OCI-LY3 (cell line): ENCODE results near the gene MRPL2.
A peak's percentile ranks its signal among the peaks of the same experiment; 100 is the strongest.

Experiments
- H2AFZ ChIP-seq: fragments of 200-600, 300-600 bp; shearing (Covaris generic); 2 replicates; pipeline ENCODE4 v1.6.0; 2014; ENCODE audit warnings: antibody characterized with exemption, low read depth, low read length
- H3K27ac ChIP-seq: fragments of 200-600, 300-600 bp; sonication (generic); 2 replicates; pipeline ENCODE4 v1.5.1; 2014; ENCODE audit warnings: mild to moderate bottlenecking, low read length, moderate library complexity, mixed read lengths
- H3K27me3 ChIP-seq: fragments of 200-600, 300-600 bp; sonication (generic); 2 replicates; pipeline ENCODE4 v1.6.1; 2014; ENCODE audit warnings: low read depth, low read length, mixed read lengths
- H3K36me3 ChIP-seq: fragments of 200-600, 300-600 bp; sonication (generic); replicated peaks from 2 replicates; pipeline ENCODE3; 2014; ENCODE audit warnings: low read depth, low read length, mixed read lengths
- H3K4me1 ChIP-seq: fragments of 300-600, 200-600 bp; sonication (generic); 2 replicates; pipeline ENCODE4 v1.6.1; 2014; ENCODE audit warnings: low read length, mixed read lengths
- H3K4me2 ChIP-seq: fragments of 200-600, 300-600 bp; sonication (generic); 2 replicates; pipeline ENCODE4 v1.6.1; 2014; ENCODE audit warnings: low read length, mixed read lengths
- H3K4me3 ChIP-seq: fragments of 300-600, 200-600 bp; sonication (generic); 2 replicates; pipeline ENCODE4 v1.5.1; 2014; ENCODE audit warnings: antibody characterized with exemption, mild to moderate bottlenecking, low read length, moderate library complexity
- H3K79me2 ChIP-seq: fragments of 300-600, 200-600 bp; shearing (Covaris generic); 2 replicates; pipeline ENCODE4 v1.6.1; 2014; ENCODE audit warnings: mild to moderate bottlenecking, low read length, mixed read lengths
- H3K9ac ChIP-seq: fragments of 300-600, 200-600 bp; shearing (Covaris generic); 2 replicates; pipeline ENCODE4 v1.6.0; 2014; ENCODE audit warnings: mild to moderate bottlenecking, low read length, moderate library complexity
- H3K9me3 ChIP-seq: fragments of 200-600, 300-600 bp; shearing (Covaris generic); 2 replicates; pipeline ENCODE4 v1.6.1; 2014; ENCODE audit warnings: low read length, mixed read lengths; ENCODE audit not compliant: insufficient read depth
- H4K20me1 ChIP-seq: fragments of 200-600, 300-600 bp; sonication (generic); 2 replicates; pipeline ENCODE4 v1.6.1; 2016; ENCODE audit warnings: low read length, mixed read lengths; ENCODE audit not compliant: insufficient read depth
- EZH2phosphoT487 ChIP-seq: fragments of 200-600 bp; shearing (Covaris generic); IDR thresholded peaks from 2 replicates; pipeline ENCODE4 v1.6.1; 2018; ENCODE audit warnings: antibody characterized with exemption, mixed run types, low read depth
- TF ChIP-seq, protein P1 (sequence below): fragments of 200-600, 300-600 bp; sonication (generic); IDR thresholded peaks from 2 replicates; pipeline ENCODE4 v1.5.1; 2014; ENCODE audit warnings: antibody characterized with exemption, low read length, low read depth

The MRPL2 gene

GRCh38 chr6:43076464-43077332, 17.5 kb upstream of the MRPL2 start:
- Histone ChIP-seq H3K4me3 (peak overlapping the region; percentile 89), H3K4me1 (no peaks in the 10 kb centered on the region), H3K79me2 (no peaks in the 10 kb centered on the region), H3K36me3 (no peaks in the 10 kb centered on the region), H3K9ac (peak overlapping the region; percentile 66; the same call in 1 of the 2 replicates), H3K4me2 (peak overlapping the region; percentile 92), H3K27me3 (peaks cover 25% of the 10 kb centered on the region), H3K9me3 (no peaks in the 10 kb centered on the region), H3K27ac (no peak overlapping the region), H4K20me1 (no peaks in the 10 kb centered on the region), H2AFZ (peak overlapping the region; percentile 58; the same call in 1 of the 2 replicates)
- TF ChIP-seq EZH2phosphoT487 = no peak
- TF ChIP-seq, protein P1, sequence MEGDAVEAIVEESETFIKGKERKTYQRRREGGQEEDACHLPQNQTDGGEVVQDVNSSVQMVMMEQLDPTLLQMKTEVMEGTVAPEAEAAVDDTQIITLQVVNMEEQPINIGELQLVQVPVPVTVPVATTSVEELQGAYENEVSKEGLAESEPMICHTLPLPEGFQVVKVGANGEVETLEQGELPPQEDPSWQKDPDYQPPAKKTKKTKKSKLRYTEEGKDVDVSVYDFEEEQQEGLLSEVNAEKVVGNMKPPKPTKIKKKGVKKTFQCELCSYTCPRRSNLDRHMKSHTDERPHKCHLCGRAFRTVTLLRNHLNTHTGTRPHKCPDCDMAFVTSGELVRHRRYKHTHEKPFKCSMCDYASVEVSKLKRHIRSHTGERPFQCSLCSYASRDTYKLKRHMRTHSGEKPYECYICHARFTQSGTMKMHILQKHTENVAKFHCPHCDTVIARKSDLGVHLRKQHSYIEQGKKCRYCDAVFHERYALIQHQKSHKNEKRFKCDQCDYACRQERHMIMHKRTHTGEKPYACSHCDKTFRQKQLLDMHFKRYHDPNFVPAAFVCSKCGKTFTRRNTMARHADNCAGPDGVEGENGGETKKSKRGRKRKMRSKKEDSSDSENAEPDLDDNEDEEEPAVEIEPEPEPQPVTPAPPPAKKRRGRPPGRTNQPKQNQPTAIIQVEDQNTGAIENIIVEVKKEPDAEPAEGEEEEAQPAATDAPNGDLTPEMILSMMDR = no peak

GRCh38 chr6:43075670-43076463, 16.6 kb upstream of the MRPL2 start, which contains the start of gene PTK7:
Gene PTK7, plus strand, starts transcription at chr6:43076314. Its CDS starts 175 bp downstream, at chr6:43076489.
- TF ChIP-seq EZH2phosphoT487 = no peak
- H3K79me2 ChIP-seq = no peaks in the 10 kb centered on the region
- peaks cover 21% of the 10 kb centered on the region for H3K27me3 ChIP-seq
- H2AFZ ChIP-seq = peak within 1 kb of the TSS; percentile 58; the same call in 1 of the 2 replicates
- no peaks in the 10 kb centered on the region for H3K4me1 ChIP-seq
- peak within 1 kb of the TSS; percentile 66; the same call in 1 of the 2 replicates for H3K9ac ChIP-seq
- no peaks in the 10 kb centered on the region for H3K36me3 ChIP-seq
- no peaks in the 10 kb centered on the region for H3K9me3 ChIP-seq
- peak within 1 kb of the TSS; percentile 89 for H3K4me3 ChIP-seq
- peak within 1 kb of the TSS; percentile 92 for H3K4me2 ChIP-seq
- no peaks in the 10 kb centered on the region for H4K20me1 ChIP-seq
- H3K27ac ChIP-seq = no peak within 1 kb of the TSS

GRCh38 chr6:43074847-43075669, 15.8 kb upstream of the MRPL2 start:
- no peak overlapping the region for H3K4me2 ChIP-seq
- H3K9me3 ChIP-seq = no peaks in the 10 kb centered on the region
- H2AFZ ChIP-seq = no peak overlapping the region
- H3K4me1 ChIP-seq = no peaks in the 10 kb centered on the region
- no peaks in the 10 kb centered on the region for H4K20me1 ChIP-seq
- no peak overlapping the region for H3K9ac ChIP-seq
- H3K36me3 ChIP-seq = no peaks in the 10 kb centered on the region
- no peak for TF ChIP-seq EZH2phosphoT487
- TF ChIP-seq, protein P1 = no peak
- H3K4me3 ChIP-seq = no peak overlapping the region
- H3K27me3 ChIP-seq = peaks cover 20% of the 10 kb centered on the region
- H3K27ac ChIP-seq = no peak overlapping the region
- H3K79me2 ChIP-seq = no peaks in the 10 kb centered on the region

GRCh38 chr6:43070028-43070632, 10.9 kb upstream of the MRPL2 start:
- Histone ChIP-seq H3K4me1 (no peaks in the 10 kb centered on the region), H3K27me3 (no peaks in the 10 kb centered on the region), H3K79me2 (no peaks in the 10 kb centered on the region), H2AFZ (no peak overlapping the region), H4K20me1 (no peaks in the 10 kb centered on the region), H3K9me3 (no peaks in the 10 kb centered on the region), H3K36me3 (no peaks in the 10 kb centered on the region), H3K4me3 (no peak overlapping the region), H3K27ac (no peak overlapping the region), H3K4me2 (no peak overlapping the region), H3K9ac (no peak overlapping the region)
- TF ChIP-seq, protein P1 = peak; percentile 67
- TF ChIP-seq EZH2phosphoT487 = no peak
